Measurements from ENCODE around the gene ZFYVE9. TPM values are rescaled to one million over a fixed set of nuclear protein-coding genes. Genes with fewer than 3 reads are reported as not detected.

ZFYVE9 gene
- polyA plus RNA-seq, 1 experiment, result 20.7 TPM

DNA sequence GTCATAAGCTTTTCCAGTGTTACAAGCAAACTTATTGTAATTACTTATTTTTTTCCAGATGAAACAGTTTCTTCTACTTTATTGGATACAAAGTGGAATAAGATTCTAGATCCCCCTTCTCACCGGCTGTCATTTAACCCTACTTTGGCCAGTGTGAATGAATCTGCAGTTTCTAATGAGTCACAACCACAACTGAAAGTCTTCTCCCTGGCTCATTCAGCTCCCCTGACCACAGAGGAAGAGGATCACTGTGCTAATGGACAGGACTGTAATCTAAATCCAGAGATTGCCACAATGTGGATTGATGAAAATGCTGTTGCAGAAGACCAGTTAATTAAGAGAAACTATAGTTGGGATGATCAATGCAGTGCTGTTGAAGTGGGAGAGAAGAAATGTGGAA is 95.5 kb downstream of the ZFYVE9 start:
- Histone ChIP-seq H3K9me3 (ENCODE audit: control insufficient read depth, insufficient read depth, low read length) (no peaks in the 10 kb centered on the region), H3K27ac (ENCODE audit: low read depth, low read length) (no peak overlapping the region), H3K4me3 (ENCODE audit: low read depth, low read length) (no peak overlapping the region), H3K27me3 (ENCODE audit: control insufficient read depth, insufficient read depth, low read length) (no peaks in the 10 kb centered on the region)
- POLR2A ChIA-PET, result no interaction called here
- TF ChIP-seq, protein P1, sequence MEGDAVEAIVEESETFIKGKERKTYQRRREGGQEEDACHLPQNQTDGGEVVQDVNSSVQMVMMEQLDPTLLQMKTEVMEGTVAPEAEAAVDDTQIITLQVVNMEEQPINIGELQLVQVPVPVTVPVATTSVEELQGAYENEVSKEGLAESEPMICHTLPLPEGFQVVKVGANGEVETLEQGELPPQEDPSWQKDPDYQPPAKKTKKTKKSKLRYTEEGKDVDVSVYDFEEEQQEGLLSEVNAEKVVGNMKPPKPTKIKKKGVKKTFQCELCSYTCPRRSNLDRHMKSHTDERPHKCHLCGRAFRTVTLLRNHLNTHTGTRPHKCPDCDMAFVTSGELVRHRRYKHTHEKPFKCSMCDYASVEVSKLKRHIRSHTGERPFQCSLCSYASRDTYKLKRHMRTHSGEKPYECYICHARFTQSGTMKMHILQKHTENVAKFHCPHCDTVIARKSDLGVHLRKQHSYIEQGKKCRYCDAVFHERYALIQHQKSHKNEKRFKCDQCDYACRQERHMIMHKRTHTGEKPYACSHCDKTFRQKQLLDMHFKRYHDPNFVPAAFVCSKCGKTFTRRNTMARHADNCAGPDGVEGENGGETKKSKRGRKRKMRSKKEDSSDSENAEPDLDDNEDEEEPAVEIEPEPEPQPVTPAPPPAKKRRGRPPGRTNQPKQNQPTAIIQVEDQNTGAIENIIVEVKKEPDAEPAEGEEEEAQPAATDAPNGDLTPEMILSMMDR (IDR thresholded peaks at IDR 0.05; ENCODE audit: low read depth, low read length), result no peak
- CTCF ChIA-PET, result no interaction called here
- peak; percentile 11 for DNase-seq (ENCODE audit: low read depth, low spot score)

DNA sequence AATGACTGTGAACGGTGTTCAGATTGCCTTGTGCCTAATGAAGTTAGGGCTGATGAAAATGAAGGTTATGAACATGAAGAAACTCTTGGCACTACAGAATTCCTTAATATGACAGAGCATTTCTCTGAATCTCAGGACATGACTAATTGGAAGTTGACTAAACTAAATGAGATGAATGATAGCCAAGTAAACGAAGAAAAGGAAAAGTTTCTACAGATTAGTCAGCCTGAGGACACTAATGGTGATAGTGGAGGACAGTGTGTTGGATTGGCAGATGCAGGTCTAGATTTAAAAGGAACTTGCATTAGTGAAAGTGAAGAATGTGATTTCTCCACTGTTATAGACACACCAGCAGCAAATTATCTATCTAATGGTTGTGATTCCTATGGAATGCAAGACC is 96.6 kb downstream of the ZFYVE9 start:
- no peak overlapping the region for H3K4me3 ChIP-seq (ENCODE audit: low read depth, low read length)
- ChIA-PET POLR2A (no interaction called here), CTCF (no interaction called here)
- no peaks in the 10 kb centered on the region for H3K27me3 ChIP-seq (ENCODE audit: control insufficient read depth, insufficient read depth, low read length)
- H3K27ac ChIP-seq (ENCODE audit: low read depth, low read length), result no peak overlapping the region
- DNase-seq (ENCODE audit: low read depth, low spot score), result no peak
- H3K9me3 ChIP-seq (ENCODE audit: control insufficient read depth, insufficient read depth, low read length), result no peaks in the 10 kb centered on the region
- TF ChIP-seq, protein P1 (IDR thresholded peaks at IDR 0.05; ENCODE audit: low read depth, low read length), result no peak

DNA sequence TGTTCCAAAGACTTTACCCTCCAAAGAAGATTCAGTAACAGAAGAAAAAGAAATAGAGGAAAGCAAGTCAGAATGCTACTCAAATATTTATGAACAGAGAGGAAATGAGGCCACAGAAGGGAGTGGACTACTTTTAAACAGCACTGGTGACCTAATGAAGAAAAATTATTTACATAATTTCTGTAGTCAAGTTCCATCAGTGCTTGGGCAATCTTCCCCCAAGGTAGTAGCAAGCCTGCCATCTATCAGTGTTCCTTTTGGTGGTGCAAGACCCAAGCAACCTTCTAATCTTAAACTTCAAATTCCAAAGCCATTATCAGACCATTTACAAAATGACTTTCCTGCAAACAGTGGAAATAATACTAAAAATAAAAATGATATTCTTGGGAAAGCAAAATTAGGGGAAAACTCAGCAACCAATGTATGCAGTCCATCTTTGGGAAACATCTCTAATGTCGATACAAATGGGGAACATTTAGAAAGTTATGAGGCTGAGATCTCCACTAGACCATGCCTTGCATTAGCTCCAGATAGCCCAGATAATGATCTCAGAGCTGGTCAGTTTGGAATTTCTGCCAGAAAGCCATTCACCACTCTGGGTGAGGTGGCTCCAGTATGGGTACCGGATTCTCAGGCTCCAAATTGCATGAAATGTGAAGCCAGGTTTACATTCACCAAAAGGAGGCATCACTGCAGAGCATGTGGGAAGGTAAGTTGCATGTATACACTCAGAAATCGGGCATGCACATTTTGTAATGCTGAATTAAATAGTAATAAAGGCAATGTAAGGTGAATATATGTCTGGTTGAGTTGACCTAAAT is 97.2 kb downstream of the ZFYVE9 start:
- CTCF ChIA-PET, result interaction anchor here (1.0 kb wide), 1 partner anchor 58 kb away, joined by 5 read pairs; no protein-coding TSS in a partner anchor
- H3K27me3 ChIP-seq (ENCODE audit: control insufficient read depth, insufficient read depth, low read length), result no peaks in the 10 kb centered on the region
- H3K9me3 ChIP-seq (ENCODE audit: control insufficient read depth, insufficient read depth, low read length), result no peaks in the 10 kb centered on the region
- TF ChIP-seq, protein P1 (IDR thresholded peaks at IDR 0.05; ENCODE audit: low read depth, low read length), result no peak
- no peak overlapping the region for H3K4me3 ChIP-seq (ENCODE audit: low read depth, low read length)
- no peak overlapping the region for H3K27ac ChIP-seq (ENCODE audit: low read depth, low read length)
- POLR2A ChIA-PET, result no interaction called here
- no peak for DNase-seq (ENCODE audit: low read depth, low spot score)

DNA sequence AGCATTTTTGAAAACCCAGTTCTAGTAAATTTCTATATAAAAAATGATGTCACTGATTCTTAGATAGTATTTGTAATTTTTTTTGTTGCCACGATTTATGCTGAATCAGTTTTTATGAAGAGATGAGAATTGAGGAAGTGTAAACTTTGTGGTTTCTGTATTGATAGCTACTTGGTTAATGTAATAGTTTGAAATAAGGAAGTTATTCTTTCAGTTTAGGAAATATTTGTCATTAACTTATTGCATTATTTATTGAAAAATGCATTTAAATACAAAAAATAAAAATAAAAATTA is 97.8 kb downstream of the ZFYVE9 start:
- no peak overlapping the region for H3K4me3 ChIP-seq (ENCODE audit: low read depth, low read length)
- no peaks in the 10 kb centered on the region for H3K9me3 ChIP-seq (ENCODE audit: control insufficient read depth, insufficient read depth, low read length)
- TF ChIP-seq, protein P1 (IDR thresholded peaks at IDR 0.05; ENCODE audit: low read depth, low read length), result no peak
- DNase-seq (ENCODE audit: low read depth, low spot score), result no peak
- POLR2A ChIA-PET, result no interaction called here
- CTCF ChIA-PET, result interaction anchor here (1.0 kb wide), 1 partner anchor 57 kb away, joined by 5 read pairs; no protein-coding TSS in a partner anchor
- H3K27me3 ChIP-seq (ENCODE audit: control insufficient read depth, insufficient read depth, low read length), result no peaks in the 10 kb centered on the region
- H3K27ac ChIP-seq (ENCODE audit: low read depth, low read length), result no peak overlapping the region

DNA sequence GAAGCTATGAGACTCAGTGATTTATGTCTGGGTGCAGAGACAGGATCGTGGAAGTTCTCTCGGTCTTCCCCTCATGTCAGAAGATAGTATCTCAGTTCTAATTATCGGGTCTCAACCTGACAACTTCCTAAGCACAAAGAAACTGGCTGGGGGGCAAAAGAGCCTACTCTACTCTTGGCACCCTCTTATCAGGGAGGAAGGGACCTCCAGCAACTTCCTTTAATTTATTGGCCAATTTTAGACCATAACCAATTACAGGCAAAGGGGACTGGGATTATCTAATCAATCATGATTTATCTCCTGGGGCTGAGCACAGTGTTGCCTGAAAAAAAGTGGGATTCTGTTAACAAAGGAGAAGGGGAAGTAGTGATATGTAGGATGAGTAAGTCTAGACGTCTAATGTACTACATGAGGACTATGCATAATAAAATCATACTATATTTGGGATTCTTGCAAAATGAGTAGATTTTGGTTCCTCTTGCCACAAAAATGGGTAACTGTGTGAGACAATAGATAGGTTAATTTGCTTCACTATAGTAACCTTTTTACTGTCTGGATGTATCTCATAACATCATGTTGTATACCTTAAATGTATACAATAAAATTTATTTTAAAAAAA is 98.8 kb downstream of the ZFYVE9 start:
- Histone ChIP-seq H3K27ac (ENCODE audit: low read depth, low read length) (no peak overlapping the region), H3K9me3 (ENCODE audit: control insufficient read depth, insufficient read depth, low read length) (no peaks in the 10 kb centered on the region), H3K27me3 (ENCODE audit: control insufficient read depth, insufficient read depth, low read length) (no peaks in the 10 kb centered on the region), H3K4me3 (ENCODE audit: low read depth, low read length) (no peak overlapping the region)
- POLR2A ChIA-PET, result no interaction called here
- CTCF ChIA-PET, result no interaction called here
- no peak for DNase-seq (ENCODE audit: low read depth, low spot score)
- TF ChIP-seq, protein P1 (IDR thresholded peaks at IDR 0.05; ENCODE audit: low read depth, low read length), result no peak

All from AG04450 (cell line).